ENCODE measurements around the gene ZBTB47. TPM values are rescaled to one million over a fixed set of nuclear protein-coding genes. Genes with fewer than 3 reads are reported as not detected.

ZBTB47 gene
- total RNA-seq = 1 to 10 TPM; 4.0 to 9.0 TPM

- H3K9ac ChIP-seq (ENCODE audit: low read depth in 2 of 2, low read length in 2 of 2) = peak within 1 kb of the TSS; percentile 53 to 90
- TF ChIP-seq, protein P1, sequence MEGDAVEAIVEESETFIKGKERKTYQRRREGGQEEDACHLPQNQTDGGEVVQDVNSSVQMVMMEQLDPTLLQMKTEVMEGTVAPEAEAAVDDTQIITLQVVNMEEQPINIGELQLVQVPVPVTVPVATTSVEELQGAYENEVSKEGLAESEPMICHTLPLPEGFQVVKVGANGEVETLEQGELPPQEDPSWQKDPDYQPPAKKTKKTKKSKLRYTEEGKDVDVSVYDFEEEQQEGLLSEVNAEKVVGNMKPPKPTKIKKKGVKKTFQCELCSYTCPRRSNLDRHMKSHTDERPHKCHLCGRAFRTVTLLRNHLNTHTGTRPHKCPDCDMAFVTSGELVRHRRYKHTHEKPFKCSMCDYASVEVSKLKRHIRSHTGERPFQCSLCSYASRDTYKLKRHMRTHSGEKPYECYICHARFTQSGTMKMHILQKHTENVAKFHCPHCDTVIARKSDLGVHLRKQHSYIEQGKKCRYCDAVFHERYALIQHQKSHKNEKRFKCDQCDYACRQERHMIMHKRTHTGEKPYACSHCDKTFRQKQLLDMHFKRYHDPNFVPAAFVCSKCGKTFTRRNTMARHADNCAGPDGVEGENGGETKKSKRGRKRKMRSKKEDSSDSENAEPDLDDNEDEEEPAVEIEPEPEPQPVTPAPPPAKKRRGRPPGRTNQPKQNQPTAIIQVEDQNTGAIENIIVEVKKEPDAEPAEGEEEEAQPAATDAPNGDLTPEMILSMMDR (IDR thresholded peaks at IDR 0.05) = no peak
- intact Hi-C loops (cut with DNase I) = no loop called here
- H3K27me3 ChIP-seq = no peaks in the 10 kb centered on the region
- no peaks in the 10 kb centered on the region for H3K36me3 ChIP-seq
- peak; percentile 52 for DNase-seq
- peak within 1 kb of the TSS; percentile 82 for H3K27ac ChIP-seq
- H3K4me1 ChIP-seq = no peaks in the 10 kb centered on the region
- peak within 1 kb of the TSS; percentile 64 for H3K4me3 ChIP-seq
- H3K9me3 ChIP-seq = no peaks in the 10 kb centered on the region
Measured at GRCh38 chr3:42653560-42654330, at the start of gene ZBTB47. TSS of gene ZBTB47 (plus strand) at chr3:42653697. CDS start at chr3:42658356, 4,659 bp downstream.

GRCh38 chr3:42605546-42606173, 47.8 kb upstream of the ZBTB47 start:
- no peak overlapping the region for H3K27ac ChIP-seq
- H3K4me1 ChIP-seq = no peaks in the 10 kb centered on the region
- intact Hi-C loops (cut with DNase I) = no loop called here
- H3K36me3 ChIP-seq = no peaks in the 10 kb centered on the region
- DNase-seq = no peak
- no peak overlapping the region for H3K4me3 ChIP-seq
- no peaks in the 10 kb centered on the region for H3K27me3 ChIP-seq
- H3K9ac ChIP-seq (ENCODE audit: low read depth in 2 of 2, low read length in 2 of 2) = no peak overlapping the region
- no peaks in the 10 kb centered on the region for H3K9me3 ChIP-seq
- TF ChIP-seq, protein P1 (IDR thresholded peaks at IDR 0.05) = no peak

DNA sequence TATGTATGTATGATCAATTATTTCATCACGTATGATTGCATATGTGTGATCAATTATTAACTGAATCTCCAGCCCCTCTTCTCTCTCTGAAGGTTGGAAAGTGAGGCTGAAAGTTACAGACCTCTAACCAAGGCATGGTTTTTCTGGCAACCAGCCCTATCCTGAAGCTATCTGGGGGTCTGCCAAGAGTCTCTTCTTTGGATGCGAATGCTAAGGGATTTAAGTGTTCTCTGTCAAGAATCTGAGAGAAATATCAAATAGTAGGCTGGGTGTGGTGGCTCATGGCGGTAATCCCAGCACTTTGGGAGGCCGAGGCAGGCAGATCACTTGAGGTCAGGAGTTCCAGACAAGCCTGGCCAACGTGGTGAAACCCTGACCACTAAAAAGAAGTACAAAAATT, 44.9 kb upstream of the ZBTB47 start:
- Histone ChIP-seq H3K4me1 (peaks cover 5% of the 10 kb centered on the region), H3K27ac (no peak overlapping the region), H3K27me3 (no peaks in the 10 kb centered on the region), H3K36me3 (no peaks in the 10 kb centered on the region), H3K9me3 (no peaks in the 10 kb centered on the region), H3K9ac (ENCODE audit: low read depth in 2 of 2, low read length in 2 of 2) (no peak overlapping the region), H3K4me3 (no peak overlapping the region)
- DNase-seq = peak; percentile 35
- intact Hi-C loops (cut with DNase I) = no loop called here
- TF ChIP-seq, protein P1 (IDR thresholded peaks at IDR 0.05) = no peak

DNA sequence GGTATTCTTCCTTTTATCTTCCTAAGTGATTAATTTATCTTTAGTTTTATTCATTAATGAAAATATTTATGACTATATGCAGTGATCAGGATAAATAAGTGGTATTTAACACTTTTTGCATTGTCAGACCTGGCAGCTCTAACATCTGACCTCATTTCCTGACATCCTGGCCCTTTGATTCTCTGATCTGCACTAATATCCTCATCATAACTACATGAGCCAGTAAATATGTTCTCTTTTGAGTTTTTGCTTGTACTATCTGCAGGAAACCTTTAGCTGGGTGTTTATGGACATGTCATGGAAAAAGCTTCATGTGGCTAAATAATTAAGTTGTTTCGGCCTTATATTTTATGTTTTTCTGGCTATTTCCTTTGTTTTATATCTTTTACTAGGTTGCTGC, 42.5 kb upstream of the ZBTB47 start:
- Histone ChIP-seq H3K27me3 (no peaks in the 10 kb centered on the region), H3K36me3 (no peaks in the 10 kb centered on the region), H3K27ac (no peak overlapping the region), H3K4me3 (no peak overlapping the region), H3K9ac (ENCODE audit: low read depth in 2 of 2, low read length in 2 of 2) (no peak overlapping the region), H3K4me1 (peaks cover 5% of the 10 kb centered on the region), H3K9me3 (no peaks in the 10 kb centered on the region)
- DNase-seq = no peak
- TF ChIP-seq, protein P1 (IDR thresholded peaks at IDR 0.05) = no peak
- intact Hi-C loops (cut with DNase I) = no loop called here

DNA sequence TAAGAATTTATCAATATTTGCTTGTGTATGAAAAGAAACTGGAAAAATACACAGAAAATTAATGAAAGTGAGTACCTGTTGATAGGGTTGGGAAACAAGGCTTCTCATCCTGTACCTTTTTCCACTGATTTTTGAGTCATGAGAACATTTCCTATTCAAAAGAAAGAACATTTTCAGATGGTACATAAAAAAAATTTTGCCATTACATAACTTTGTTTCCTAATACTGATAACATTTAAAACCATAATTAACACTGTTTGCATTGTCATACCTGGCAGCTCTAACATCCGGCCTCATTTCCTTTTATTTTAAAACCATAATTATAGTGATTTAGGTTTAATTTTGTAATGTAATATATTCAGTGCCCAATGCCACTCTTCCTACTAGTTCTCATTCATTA, 41.3 kb upstream of the ZBTB47 start:
- Histone ChIP-seq H3K36me3 (no peaks in the 10 kb centered on the region), H3K27ac (no peak overlapping the region), H3K4me3 (no peak overlapping the region), H3K27me3 (no peaks in the 10 kb centered on the region), H3K9me3 (no peaks in the 10 kb centered on the region), H3K4me1 (peaks cover 5% of the 10 kb centered on the region), H3K9ac (ENCODE audit: low read depth in 2 of 2, low read length in 2 of 2) (no peak overlapping the region)
- no peak for DNase-seq
- intact Hi-C loops (cut with DNase I) = no loop called here
- TF ChIP-seq, protein P1 (IDR thresholded peaks at IDR 0.05) = no peak

Measured in colonic mucosa (tissue), 4 donors.